GM12891 (cell line): ENCODE results near the gene HLCS.

Experiments
- PAX5 ChIP-seq: IDR thresholded peaks from 2 replicates; pipeline ENCODE4 v1.6.1; 2011; ENCODE audit warnings: low read length, moderate library complexity, mild to moderate bottlenecking; ENCODE audit not compliant: insufficient read depth, severe bottlenecking
- POLR2A ChIP-seq: IDR thresholded peaks from 2 replicates; pipeline ENCODE4 v1.6.1; 2011; ENCODE audit warnings: low read depth, low read length, control low read depth
- POLR2AphosphoS5 ChIP-seq: IDR thresholded peaks from 2 replicates; pipeline ENCODE4 v1.6.1; 2011; ENCODE audit warnings: low read depth, low read length, control low read depth
- POU2F2 ChIP-seq: IDR thresholded peaks from 2 replicates; pipeline ENCODE4 v1.6.1; 2011; ENCODE audit warnings: low read depth, mild to moderate bottlenecking, control low read depth, low read length, moderate library complexity
- TAF1 ChIP-seq: IDR thresholded peaks from 2 replicates; pipeline ENCODE4 v1.6.1; 2011; ENCODE audit warnings: low read depth, low read length, control low read depth

DNA sequence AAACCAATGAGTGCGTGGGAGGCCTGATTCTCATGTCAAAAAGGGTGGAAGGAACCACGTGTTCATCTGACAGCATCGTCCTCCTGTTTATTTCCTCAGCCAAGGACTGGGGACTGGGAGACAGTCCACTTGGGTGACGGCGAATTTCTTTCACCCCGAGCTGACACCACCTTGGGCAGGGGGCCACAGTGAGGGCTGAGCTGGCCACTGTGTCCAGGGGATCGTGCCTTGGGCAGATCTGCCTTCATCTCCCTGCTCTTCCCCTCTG, 145.5 kb downstream of the HLCS start:
- no peak for TF ChIP-seq POLR2AphosphoS5
- no peak for TF ChIP-seq TAF1
- TF ChIP-seq POLR2A, result no peak
- no peak for TF ChIP-seq POU2F2
- TF ChIP-seq PAX5, result no peak
